HG03575 (cell line): ENCODE results near the gene ARSB.

ENCODE experiments used
- ATAC-seq: cut with Tn5 transposase; IDR thresholded peaks from one replicate; pipeline ENCODE4 v1.9.1; 2021; ENCODE audit not compliant: unreplicated experiment, insufficient number of reproducible peaks, low FRiP score; ENCODE audit errors: extremely low read depth

The ARSB gene

GRCh38 chr5:78816143-78816765 lies 168.9 kb downstream of the ARSB start:
- no peak for ATAC-seq

DNA sequence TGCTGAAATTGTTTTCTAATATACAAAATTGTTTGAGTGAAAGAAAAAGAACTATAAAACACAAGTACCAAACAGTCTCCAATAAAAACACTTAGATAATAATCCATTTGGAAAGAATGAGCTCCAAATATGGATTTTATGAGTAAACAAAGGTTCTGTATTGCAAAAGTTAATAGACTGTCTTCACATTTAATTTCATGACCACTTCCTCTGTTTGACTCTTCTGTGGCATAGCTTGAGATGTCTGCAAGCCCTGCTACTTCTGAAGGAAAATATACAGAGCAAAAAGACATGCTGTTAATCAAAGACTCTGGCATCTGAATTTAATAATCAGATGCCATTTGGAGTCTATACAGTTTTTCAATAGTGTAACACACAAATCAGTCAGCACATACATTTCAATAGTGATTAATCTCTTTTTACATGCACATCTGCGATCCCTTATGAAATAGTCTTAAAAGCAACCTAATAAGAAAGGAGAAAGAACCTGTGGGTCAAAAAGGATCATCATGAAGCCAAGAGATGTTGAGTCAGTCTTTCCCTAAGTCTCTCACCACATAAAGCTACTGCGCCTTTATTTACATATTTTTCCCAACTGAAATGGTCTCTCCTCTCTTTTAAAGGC lies 171.1 kb downstream of the ARSB start:
- ATAC-seq = no peak

DNA sequence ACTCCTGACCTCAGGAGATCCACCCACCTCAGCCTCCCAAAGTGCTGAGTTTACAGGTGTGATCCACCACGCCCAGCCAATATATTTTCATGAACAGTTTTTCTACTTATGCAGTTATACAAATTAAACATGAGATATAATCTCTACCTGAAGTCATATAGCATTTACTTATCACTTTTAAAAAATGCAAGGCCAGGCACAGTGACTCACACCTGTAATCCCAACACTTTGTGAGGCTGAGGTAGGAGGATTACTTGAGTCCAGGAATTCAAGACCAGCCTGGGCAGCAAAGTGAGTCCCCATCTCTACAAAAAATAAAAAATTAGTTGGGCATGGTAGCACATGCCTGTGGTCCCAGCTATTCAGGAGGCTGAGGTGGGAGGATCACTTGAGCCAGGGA lies 171.8 kb downstream of the ARSB start:
- ATAC-seq = no peak

DNA sequence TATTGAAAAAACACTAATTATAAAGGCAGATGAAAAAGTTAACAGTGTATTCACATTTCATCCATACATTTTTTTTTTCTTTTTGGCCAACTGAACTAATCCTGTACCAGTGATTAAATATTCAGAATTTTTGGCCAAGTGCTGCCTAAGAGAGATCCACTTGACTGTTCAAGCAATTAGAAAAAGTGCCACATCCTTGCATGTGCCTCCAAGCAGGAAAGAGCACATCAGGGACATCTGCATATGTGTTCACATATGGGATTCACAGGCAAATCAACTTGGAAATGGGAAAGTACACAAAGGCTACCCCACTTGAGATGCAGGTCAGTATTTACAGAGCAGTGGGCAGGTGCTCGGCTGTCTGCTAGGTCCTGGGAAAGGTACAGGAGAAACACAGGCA lies 173.2 kb downstream of the ARSB start:
- ATAC-seq = no peak

DNA sequence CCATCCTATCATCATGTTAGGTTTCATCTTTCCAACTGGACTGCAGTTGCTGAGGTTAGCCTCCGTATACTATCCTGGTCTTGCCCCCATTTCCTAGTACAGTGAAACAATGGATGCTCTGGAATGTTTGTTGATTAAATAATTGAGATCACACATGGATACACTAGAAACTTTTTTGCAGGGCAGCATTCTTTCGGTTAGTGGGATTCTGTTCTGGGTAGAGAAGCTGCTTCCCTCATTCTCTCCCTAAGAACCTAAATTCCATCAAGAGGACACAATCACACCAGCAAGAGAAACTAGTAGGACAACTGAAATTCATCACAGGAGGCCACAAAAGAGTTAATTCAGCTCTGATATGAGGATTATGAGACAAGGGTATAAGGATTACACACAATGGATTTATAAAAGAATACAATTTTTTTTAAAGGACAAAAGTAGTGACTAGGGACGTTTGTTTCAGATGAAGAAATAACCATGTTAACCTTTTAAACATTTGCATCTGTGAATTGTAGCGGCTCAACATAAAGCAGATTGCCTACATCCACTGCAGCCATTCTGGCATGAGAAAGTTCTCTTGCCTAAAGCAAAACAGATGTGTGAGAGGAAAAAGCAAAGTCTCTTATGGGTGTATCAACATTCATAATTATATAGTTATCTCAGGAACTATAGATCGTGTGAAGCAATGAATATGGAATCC lies 173.8 kb downstream of the ARSB start:
- no peak for ATAC-seq

- no peak for ATAC-seq
These were observed 174.8 kb downstream of the ARSB start for GRCh38 chr5:78810098-78810920.

GRCh38 chr5:78809444-78809843 lies 175.7 kb downstream of the ARSB start:
- no peak for ATAC-seq

DNA sequence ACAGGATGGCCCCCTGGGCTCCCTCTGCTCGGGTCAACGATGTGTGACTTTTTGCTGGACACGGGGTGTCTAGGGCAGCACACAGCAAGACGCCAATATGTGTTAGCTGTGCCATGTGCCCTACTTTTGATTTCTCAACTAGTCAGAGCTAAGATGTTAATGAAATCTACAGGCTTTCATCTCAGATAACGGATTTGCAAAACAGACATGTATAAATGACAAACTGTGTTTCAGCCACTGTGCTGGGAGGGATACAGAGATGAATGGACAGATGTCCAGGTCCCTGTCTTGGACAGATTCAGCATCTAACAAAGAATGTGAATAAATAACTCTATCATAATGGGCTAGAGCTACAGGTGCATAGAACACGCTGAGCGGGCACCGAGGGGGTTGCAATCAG lies 176.3 kb downstream of the ARSB start:
- ATAC-seq = no peak

GRCh38 chr5:78808380-78808779 lies 176.7 kb downstream of the ARSB start:
- ATAC-seq = no peak

GRCh38 chr5:78806544-78806943 lies 178.6 kb downstream of the ARSB start:
- ATAC-seq = no peak

- ATAC-seq = no peak
These were observed 179.5 kb downstream of the ARSB start for GRCh38 chr5:78805474-78806124.

GRCh38 chr5:78804995-78805394 lies 180.1 kb downstream of the ARSB start:
- no peak for ATAC-seq

- no peak for ATAC-seq
These were observed 181.2 kb downstream of the ARSB start for GRCh38 chr5:78803941-78804340.

DNA sequence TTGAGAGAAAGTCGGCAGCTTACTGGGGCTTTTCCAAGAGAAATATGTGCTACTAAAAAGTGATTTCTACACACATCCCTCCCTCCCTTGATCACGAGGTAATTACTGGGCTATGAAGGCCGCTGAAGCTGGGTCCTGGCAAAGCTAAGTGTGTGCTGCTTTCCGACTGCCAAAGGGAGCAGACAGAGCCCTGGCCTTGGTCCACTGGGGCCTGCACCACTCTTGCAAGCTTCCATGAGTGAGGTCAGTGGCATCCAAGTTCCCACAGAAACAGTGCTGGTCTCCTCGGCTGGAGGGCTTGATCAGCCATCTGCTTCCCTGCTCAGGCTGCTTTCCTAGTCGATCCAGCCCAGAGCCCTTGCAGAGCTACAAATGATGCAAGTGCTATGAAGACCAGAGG lies 181.8 kb downstream of the ARSB start:
- ATAC-seq = no peak

DNA sequence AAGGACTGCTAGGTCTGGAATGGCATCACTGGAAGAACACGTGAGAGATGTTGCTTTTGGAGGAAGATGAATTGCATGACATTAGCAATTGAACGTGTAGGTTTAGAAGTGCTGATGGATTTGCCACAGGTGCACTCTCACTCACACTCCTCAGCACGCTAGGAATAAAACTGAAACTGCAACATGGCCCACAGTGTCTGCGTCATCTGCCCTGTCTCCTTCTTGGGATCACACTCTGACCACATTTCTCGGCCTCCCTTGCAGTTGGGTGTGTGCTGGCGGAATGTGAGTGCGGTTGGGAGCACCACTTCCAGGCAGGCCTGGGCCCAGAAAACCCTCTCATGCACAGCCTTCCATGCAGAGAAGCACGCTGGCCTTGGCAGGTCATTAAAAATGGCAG lies 183.7 kb downstream of the ARSB start:
- ATAC-seq = no peak

DNA sequence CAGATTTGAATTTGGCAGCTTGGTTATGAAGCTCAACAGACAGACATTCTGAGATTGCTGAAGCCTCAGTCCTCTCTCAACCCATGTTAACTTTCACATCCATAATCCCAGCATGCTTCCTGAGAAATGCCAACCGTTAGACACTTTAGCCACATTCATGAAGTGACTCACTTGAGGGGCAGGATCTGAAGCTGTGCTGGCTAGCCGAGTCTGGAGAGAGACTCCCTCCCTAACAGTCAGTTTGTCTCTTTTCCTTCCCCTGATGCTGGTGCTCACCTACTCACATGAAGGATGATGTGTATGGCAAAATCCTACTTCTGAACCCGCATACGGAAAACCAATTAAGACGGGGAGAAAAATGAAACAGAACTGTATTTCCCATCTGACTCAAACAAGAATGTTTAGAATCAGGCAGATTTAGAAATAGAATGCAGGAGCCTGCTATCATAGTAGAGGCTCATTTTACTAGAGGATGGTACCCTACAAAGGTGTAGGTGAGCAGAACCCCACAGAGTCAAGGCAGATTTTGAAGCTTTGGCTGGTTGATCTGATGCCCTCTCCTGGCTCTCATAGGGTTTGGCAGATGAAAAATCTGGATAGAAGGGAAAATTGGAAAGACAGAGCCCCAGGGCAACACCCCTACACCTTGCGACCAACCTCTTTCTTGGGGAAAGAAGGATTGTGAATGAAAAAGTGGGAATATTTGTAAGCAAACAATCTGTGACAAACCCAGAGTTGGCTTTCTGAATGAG lies 185.7 kb downstream of the ARSB start:
- ATAC-seq = no peak

DNA sequence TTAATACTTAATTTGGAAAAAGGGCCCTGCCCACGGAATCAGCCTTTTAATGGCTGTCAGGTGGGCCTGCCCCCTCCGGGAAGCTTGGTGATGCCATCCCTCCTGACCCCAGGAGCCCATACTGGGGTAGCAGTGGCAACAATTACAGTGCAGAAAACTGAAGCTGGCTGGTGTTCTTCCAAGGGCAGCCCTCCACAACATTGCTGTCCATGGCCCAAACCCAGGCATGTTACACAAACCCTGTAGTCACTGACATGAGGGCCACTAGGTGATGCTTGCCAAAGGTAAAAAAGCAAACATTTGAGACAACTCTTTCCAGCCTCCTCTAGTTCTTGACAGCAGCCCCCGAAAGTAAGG lies 186.5 kb downstream of the ARSB start:
- ATAC-seq = no peak

DNA sequence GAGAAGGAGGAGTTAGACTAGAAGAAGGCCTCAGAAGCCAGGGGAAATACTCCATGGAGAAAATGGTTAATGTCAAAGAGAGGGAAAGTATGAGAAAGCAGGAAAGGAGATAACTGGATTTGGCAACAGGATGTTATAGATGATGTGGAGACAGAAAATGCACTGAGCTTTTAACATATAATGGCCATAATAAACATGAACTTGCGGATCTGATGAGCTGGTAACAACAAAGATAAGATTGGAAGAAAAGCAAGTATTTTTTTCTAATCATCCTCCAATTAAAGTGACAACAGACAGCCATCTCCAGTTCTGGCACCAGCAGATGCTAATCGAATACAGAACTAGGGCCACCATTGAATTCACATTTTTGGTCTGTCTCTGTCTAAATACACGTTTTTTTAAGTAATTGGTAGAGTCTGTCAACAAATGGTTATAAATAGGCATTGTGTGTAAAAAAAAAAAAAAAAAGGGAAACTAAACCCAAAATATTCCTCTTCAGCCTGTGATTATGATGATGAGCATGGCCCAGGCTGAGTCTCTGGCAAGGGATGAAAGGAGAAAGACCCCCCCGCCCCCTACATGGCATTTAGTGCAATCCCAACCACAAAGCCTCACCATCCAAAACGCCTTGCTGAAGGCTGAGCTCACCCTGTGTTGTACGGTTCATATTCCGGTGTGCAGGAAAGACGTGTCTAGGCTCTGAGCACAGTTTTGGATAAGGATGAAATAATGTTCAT lies 187.0 kb downstream of the ARSB start:
- no peak for ATAC-seq
